Prostate gland (tissue), 2 donors: Measurements from ENCODE around the gene CHCHD6.

Experiments used
- POLR2AphosphoS5 ChIP-seq: sonication (generic); formaldehyde crosslinking; IDR thresholded peaks from one replicate; pipeline ENCODE4 v1.6.1; 2017; ENCODE audit warnings: antibody characterized with exemption
- TF ChIP-seq, protein P1 (sequence below), 4 experiments: fragments of 200-600 bp in 2 of 4; fragments of 450-650 bp in 2 of 4; sonication (generic) in 2 of 4; IDR thresholded peaks; 1 replicate in 3 of 4; 2 replicates in 1 of 4; pipeline ENCODE4 v1.5.1; 2016 to 2019; ENCODE audit warnings: antibody characterized with exemption in 4 of 4, mild to moderate bottlenecking in 2 of 4, moderate library complexity in 2 of 4

DNA sequence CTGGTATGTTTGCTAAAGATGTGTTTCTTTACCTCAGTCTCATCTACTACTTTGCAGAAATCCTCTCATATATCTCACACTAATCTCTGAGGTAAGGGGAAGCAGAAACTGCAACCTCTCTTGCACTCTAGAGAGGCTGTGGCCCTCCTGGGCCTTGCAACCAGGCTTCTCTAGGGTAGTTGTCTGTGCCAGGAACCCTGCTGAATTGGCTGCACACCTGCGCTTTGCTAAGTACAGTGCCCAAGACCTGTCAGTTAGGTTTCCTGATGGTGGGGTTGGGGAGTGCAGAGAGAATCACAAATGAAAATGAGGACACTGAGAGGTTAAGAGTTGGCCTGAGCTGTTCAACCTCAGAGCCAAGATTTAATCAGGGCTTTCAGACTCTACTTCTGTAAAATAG, 161.7 kb downstream of the CHCHD6 start:
- no peak for TF ChIP-seq POLR2AphosphoS5
- TF ChIP-seq, protein P1, sequence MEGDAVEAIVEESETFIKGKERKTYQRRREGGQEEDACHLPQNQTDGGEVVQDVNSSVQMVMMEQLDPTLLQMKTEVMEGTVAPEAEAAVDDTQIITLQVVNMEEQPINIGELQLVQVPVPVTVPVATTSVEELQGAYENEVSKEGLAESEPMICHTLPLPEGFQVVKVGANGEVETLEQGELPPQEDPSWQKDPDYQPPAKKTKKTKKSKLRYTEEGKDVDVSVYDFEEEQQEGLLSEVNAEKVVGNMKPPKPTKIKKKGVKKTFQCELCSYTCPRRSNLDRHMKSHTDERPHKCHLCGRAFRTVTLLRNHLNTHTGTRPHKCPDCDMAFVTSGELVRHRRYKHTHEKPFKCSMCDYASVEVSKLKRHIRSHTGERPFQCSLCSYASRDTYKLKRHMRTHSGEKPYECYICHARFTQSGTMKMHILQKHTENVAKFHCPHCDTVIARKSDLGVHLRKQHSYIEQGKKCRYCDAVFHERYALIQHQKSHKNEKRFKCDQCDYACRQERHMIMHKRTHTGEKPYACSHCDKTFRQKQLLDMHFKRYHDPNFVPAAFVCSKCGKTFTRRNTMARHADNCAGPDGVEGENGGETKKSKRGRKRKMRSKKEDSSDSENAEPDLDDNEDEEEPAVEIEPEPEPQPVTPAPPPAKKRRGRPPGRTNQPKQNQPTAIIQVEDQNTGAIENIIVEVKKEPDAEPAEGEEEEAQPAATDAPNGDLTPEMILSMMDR (IDR thresholded peaks at IDR 0.05), result no peak
